ENCODE data around the gene AFG1L. TPM values are rescaled to one million over a fixed set of nuclear protein-coding genes. Genes with fewer than 3 reads are reported as not detected.
"Not testable (repeated sequence)": the region's sequence is repeated elsewhere in the genome, so short reads cannot be mapped to it uniquely, and the experiment has no call there.

Gene AFG1L
- total RNA-seq, 1 donor from 2014 or later, result 9.5 TPM

- H3K36me3 Mint-ChIP-seq (ENCODE audit: unreplicated experiment), result peaks cover 5% of the 10 kb centered on the region
- H3K4me3 Mint-ChIP-seq (ENCODE audit: unreplicated experiment), result peak within 1 kb of the TSS; percentile 86
- TF ChIP-seq, protein P1, sequence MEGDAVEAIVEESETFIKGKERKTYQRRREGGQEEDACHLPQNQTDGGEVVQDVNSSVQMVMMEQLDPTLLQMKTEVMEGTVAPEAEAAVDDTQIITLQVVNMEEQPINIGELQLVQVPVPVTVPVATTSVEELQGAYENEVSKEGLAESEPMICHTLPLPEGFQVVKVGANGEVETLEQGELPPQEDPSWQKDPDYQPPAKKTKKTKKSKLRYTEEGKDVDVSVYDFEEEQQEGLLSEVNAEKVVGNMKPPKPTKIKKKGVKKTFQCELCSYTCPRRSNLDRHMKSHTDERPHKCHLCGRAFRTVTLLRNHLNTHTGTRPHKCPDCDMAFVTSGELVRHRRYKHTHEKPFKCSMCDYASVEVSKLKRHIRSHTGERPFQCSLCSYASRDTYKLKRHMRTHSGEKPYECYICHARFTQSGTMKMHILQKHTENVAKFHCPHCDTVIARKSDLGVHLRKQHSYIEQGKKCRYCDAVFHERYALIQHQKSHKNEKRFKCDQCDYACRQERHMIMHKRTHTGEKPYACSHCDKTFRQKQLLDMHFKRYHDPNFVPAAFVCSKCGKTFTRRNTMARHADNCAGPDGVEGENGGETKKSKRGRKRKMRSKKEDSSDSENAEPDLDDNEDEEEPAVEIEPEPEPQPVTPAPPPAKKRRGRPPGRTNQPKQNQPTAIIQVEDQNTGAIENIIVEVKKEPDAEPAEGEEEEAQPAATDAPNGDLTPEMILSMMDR (IDR thresholded peaks at IDR 0.05), result peak; percentile 23
- peaks cover 25% of the 10 kb centered on the region for H3K4me1 Mint-ChIP-seq (ENCODE audit: unreplicated experiment)
- peak; percentile 98 for DNase-seq (ENCODE audit: extremely low spot score, unreplicated experiment)
- no peaks in the 10 kb centered on the region for H3K27me3 Mint-ChIP-seq (ENCODE audit: unreplicated experiment)
- H3K9me3 Mint-ChIP-seq (ENCODE audit: unreplicated experiment), result no peaks in the 10 kb centered on the region
- peak within 1 kb of the TSS; percentile 97 for H3K27ac Mint-ChIP-seq (ENCODE audit: unreplicated experiment)
Observed at GRCh38 chr6:108260809-108261569, 33.9 kb upstream of the AFG1L start, which contains the start of gene SNX3. Gene SNX3, minus strand, starts transcription at chr6:108261040. Its CDS starts 119 bp downstream, at chr6:108260921.

DNA sequence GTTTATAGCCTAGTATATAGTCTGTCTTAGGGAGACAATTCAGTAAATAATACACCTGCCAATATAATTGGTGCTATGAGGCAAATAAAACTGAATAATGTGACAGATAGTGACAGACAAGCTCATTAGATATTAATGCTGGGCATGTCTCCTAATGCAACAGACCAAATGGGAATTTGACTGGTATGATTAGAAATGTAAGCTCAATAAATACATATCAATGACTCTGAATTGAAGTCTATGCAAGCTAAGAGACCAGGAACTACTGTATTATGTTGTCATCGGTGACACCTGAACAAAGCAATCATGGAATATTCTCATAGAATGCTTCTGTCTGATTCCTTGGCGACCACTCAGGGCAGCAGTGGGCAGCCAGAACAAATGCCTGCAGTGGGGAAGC, 31.5 kb upstream of the AFG1L start:
- Mint-ChIP-seq H3K27me3 (ENCODE audit: unreplicated experiment) (no peaks in the 10 kb centered on the region), H3K9me3 (ENCODE audit: unreplicated experiment) (no peaks in the 10 kb centered on the region), H3K36me3 (ENCODE audit: unreplicated experiment) (no peaks in the 10 kb centered on the region), H3K4me1 (ENCODE audit: unreplicated experiment) (peaks cover 19% of the 10 kb centered on the region), H3K27ac (ENCODE audit: unreplicated experiment) (no peak overlapping the region), H3K4me3 (ENCODE audit: unreplicated experiment) (no peak overlapping the region)
- no peak for DNase-seq (ENCODE audit: extremely low spot score, unreplicated experiment)
- TF ChIP-seq, protein P1 (IDR thresholded peaks at IDR 0.05), result no peak

GRCh38 chr6:108268845-108269244, 26.0 kb upstream of the AFG1L start:
- H3K27me3 Mint-ChIP-seq (ENCODE audit: unreplicated experiment), result no peaks in the 10 kb centered on the region
- TF ChIP-seq, protein P1 (IDR thresholded peaks at IDR 0.05), result no peak
- H3K4me1 Mint-ChIP-seq (ENCODE audit: unreplicated experiment), result no peaks in the 10 kb centered on the region
- no peak for DNase-seq (ENCODE audit: extremely low spot score, unreplicated experiment)
- H3K9me3 Mint-ChIP-seq (ENCODE audit: unreplicated experiment), result no peaks in the 10 kb centered on the region
- no peak overlapping the region for H3K27ac Mint-ChIP-seq (ENCODE audit: unreplicated experiment)
- no peaks in the 10 kb centered on the region for H3K36me3 Mint-ChIP-seq (ENCODE audit: unreplicated experiment)
- H3K4me3 Mint-ChIP-seq (ENCODE audit: unreplicated experiment), result no peak overlapping the region

DNA sequence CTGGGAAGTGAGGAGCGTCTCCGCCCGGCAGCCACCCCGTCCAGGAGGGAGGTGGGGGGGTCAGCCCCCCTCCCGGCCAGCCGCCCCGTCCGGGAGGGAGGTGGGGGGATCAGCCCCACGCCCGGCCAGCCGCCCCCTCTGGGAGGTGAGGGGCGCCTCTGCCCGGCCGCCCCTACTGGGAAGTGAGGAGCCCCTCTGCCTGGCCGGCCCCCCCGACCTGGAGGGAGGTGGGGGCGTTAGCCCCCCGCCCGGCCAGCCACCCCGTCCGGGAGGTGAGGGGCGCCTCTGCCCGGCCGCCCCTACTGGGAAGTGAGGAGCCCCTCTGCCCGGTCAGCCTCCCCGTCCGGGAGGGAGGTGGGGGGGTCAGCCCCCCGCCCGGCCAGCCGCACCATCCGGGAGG, 24.9 kb upstream of the AFG1L start:
- not testable (repeated sequence) for H3K27me3 Mint-ChIP-seq (ENCODE audit: unreplicated experiment); DNase-seq (ENCODE audit: extremely low spot score, unreplicated experiment); H3K4me3 Mint-ChIP-seq (ENCODE audit: unreplicated experiment); H3K4me1 Mint-ChIP-seq (ENCODE audit: unreplicated experiment); H3K36me3 Mint-ChIP-seq (ENCODE audit: unreplicated experiment); H3K27ac Mint-ChIP-seq (ENCODE audit: unreplicated experiment); H3K9me3 Mint-ChIP-seq (ENCODE audit: unreplicated experiment)

DNA sequence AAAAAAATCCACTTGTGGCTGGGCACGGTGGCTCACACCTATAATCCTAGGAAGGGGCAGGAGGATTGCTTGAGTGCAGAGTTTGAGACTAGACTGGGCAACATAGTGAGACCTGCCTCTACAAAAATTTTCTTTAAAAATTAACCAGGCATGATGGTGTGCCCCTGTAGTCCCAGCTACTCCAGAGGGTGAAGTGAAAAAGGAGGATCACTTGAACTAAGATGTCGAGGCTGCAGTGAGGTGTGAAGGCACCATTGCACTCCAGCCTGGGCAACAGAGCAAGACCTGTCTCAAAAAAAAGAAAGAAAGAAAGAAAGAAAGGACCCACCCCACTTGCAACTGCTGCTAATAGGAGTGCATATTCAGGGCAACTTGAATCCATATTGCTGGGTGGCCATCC, 20.3 kb upstream of the AFG1L start:
- TF ChIP-seq, protein P1 (IDR thresholded peaks at IDR 0.05), result no peak
- DNase-seq (ENCODE audit: extremely low spot score, unreplicated experiment), result no peak
- H3K9me3 Mint-ChIP-seq (ENCODE audit: unreplicated experiment), result no peaks in the 10 kb centered on the region
- no peak overlapping the region for H3K4me3 Mint-ChIP-seq (ENCODE audit: unreplicated experiment)
- no peaks in the 10 kb centered on the region for H3K36me3 Mint-ChIP-seq (ENCODE audit: unreplicated experiment)
- H3K27ac Mint-ChIP-seq (ENCODE audit: unreplicated experiment), result no peak overlapping the region
- no peaks in the 10 kb centered on the region for H3K27me3 Mint-ChIP-seq (ENCODE audit: unreplicated experiment)
- no peaks in the 10 kb centered on the region for H3K4me1 Mint-ChIP-seq (ENCODE audit: unreplicated experiment)
